HG03558 (cell line): Measurements from ENCODE around the gene YAP1.
A peak's percentile ranks its signal among the peaks of the same experiment; 100 is the strongest.

ENCODE experiments used
- ATAC-seq: cut with Tn5 transposase; IDR thresholded peaks from one replicate; pipeline ENCODE4 v1.9.1; 2021; ENCODE audit warnings: moderate number of reproducible peaks; ENCODE audit not compliant: unreplicated experiment; ENCODE audit errors: extremely low read depth

YAP1 gene

DNA sequence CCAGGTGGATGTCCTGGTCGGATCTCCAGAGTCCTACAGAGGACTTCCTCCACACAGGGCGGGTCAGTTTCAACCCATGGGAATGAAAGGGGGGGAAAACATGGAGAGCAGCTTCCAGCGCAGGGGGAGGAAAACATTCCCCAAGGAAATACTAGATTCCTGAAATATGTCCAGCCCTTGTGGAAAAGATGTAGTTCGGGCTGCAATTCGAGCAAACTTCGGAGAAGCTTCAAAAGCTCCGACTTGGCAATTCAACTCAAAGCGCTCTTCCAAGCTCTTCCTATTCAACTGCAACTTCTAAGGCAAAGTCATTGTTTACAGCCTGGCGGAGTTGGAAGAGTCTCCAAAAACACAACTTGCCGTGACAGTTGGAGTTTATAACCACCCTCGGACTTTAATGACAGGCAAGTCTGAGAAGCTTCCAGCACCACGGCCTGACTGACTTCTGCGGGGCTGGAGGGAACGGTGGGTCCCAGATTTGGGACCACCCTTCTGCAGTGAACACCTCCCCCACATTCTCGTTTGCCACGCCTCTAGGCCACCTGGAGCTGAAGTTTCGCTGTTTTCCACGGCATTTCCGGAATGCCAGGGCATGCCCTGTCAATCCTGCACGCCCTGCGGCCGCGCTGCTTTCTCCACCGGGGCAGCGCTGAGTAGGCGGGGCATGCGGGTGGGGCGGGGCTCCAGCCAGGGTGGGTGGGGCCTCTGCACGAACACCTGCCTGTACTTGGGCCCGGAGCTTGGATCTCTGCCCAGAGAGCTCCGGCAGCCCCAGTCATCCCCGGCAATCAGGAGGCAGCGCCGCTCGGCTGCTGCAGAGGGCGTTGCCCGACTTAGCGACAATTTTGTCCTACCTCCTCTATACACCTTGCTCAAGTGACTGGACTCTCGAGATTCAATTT is 158.1 kb downstream of the YAP1 start:
- peak; percentile 94 for ATAC-seq

GRCh38 chr11:102268985-102269470 is 158.8 kb downstream of the YAP1 start:
- no peak for ATAC-seq

GRCh38 chr11:102269927-102270326 is 159.7 kb downstream of the YAP1 start:
- ATAC-seq, result no peak

DNA sequence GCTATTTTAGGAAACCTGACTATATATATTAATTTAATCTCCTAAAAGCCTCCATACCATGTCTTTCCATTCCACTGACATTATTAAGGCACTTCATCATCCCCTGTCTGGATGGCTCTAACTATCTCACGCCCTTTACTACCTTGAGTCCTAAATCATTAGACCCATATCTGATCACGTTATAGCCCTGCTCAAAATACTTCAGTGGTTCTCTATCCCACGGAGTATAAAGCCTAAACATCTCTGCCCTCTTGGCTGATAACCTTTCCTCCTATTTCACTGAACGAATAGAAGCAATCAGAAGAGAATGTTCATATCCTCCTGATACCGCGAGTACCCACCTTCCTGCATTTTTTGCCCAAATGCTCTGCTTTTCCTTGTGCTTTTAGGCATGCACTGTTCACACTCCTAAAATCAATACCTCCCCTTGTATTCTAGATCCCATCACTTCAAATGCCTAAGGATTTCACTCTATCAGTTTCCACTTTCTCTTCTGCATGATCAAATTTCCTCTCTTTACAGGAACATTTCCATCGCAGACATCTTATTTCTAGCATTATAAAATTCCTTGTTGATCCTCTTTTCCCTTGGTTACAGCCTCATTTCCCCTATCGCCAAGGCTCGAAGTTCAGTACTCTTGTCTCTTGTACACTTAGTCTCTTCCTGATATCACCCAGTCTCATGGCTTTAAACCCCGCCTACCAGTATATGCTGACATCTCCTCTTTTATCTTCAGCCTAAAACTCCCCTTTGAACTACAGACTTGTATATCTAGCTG is 162.0 kb downstream of the YAP1 start:
- ATAC-seq, result no peak

DNA sequence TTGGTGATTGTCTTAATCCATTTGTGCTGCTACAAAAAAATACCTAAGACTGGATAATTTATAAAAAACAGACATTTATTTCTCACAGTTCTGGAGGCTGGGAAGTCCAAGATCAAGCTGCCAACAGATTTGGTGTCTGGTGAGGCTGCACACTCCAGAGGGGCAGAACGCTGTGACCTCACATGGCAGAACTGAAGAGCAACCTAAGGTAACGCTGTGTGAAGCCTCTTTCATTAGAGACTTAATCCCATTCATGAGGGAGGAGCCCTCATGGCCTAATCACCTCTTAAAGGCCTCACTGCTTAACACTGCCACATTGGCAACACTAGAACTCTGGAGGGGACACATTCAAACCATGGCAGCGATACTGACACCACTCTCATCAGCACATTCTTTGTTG is 164.4 kb downstream of the YAP1 start:
- ATAC-seq, result no peak

DNA sequence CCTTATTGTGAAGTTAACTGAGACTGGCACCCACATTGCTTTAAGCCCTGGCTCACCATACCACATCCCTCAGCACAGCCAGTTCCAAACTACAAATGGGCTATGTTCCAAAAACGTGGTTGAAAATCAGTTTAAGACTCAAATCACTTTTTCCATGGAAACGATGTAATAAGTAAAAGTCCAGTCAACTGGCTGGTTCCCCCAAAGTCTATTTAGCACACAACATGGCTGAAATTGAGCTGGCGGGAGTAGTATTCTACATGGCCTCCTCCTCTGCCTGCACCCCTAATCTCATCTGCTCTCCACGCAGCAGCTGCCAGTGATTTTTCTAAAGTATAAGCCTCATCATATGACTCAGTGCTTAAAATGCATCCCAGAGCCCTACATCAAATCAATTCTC is 166.1 kb downstream of the YAP1 start:
- no peak for ATAC-seq

DNA sequence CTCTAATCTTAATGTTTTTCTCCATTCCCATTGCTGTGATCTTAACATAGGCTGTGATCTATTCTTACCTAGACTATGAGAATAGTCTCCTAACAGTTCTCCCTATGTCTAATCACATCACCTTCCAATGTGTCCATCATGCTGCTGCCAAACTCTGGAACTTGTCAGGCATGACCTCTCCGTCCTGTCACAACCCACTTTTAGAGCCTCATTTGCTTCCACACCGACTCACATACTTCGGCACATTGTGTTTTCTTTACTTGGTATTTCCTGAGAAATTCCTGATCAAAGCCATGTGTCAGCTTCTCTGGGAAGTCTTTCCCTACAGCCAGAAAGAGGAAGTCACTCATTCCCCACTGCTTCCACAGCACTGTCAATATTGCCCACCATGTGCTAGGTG is 166.5 kb downstream of the YAP1 start:
- ATAC-seq, result no peak

DNA sequence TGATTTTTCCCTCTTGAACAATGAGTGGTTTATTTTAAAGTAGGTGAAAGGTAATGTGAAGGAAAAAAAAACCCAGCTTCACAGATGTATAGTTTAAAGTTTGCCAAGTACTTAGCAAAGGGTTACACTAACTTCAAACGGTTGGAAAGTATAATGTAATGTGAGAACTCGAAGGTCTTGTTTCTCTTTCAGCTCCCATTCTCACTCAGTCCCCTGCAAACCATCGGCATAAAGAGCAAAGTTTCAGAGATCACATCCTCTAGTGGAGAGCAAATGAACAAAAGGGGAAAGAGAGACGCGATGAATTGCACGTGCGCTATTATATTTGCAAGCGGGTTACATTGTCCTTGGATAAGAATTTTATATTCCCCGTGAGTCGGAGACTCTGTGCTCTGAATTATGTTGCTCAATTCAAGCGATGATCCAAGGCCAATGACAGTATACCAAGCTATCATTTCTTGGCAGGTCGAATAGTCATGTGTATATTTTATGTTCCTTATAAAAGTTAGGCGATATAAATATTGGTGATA is 169.5 kb downstream of the YAP1 start:
- ATAC-seq, result peak; percentile 94

DNA sequence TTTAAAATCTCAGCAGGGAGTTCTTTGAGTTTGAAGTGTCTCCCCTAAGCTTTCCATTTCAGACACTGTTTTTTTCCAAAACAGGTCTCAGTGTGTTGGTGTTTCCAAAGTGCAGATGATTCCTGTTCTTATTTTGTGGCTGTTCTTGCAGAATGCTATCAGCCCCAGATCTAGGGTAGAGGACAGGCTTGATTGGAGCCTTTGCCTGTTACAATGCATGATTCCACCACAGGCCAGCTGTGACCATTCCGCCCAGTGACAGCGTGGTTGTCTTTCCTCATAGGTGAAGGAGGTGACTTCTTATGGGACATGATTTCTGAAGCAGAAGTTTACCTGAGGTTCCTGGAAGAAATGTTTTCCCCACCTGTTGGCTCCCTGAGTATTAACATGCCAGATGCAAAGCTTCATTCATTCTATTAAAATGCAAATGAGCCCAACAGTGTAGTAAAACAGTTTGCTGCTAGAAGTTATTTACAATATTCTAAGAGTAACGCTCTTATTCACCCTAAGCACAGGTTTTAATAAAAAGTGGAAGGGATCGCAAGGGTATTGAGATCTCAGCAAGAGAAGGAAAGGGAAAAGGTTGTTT is 170.1 kb downstream of the YAP1 start:
- no peak for ATAC-seq
